GM13976 (cell line): ENCODE data around the gene PARD6B.
"Not testable (repeated sequence)": the region's sequence is repeated elsewhere in the genome, so short reads cannot be mapped to it uniquely, and the experiment has no call there.

ENCODE experiments used
- DNase-seq: peaks from one replicate; pipeline ENCODE4 v3.0.0; 2012; ENCODE audit warnings: low spot score
- in situ Hi-C: fragments of 300-500 bp; cut with MboI; formaldehyde crosslinking; loops from one replicate; pipeline ENCODE4 v1.12.0; 2022; ENCODE audit warnings: low sequenced_read_pairs, mixed read lengths, inconsistent platforms; ENCODE audit not compliant: unreplicated experiment
- TF ChIP-seq, protein P1 (sequence below): IDR thresholded peaks from 2 replicates; pipeline ENCODE4 v1.5.1; 2012; ENCODE audit warnings: borderline replicate concordance, mild to moderate bottlenecking; ENCODE audit not compliant: insufficient read depth; ENCODE audit errors: extremely low read depth, missing control alignments, control extremely low read depth

The PARD6B gene

DNA sequence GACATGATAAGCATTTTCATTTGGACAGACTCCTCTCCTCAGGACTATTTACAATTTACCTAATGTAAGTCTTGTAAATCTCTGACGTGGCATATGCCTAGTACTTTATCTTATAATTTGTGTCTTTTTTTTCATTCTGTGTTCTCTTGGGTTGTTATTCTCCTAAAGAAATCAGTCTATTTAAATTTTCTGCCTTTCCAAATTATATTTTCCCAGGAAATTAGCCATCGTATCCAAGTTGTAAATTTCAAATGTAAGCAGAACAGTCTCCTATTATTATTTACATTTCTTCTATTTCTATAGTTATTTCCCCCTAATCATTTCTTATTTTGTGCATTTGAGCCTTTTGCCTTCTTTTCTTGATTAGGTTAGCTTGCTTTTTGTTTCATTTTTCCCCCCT is 46.0 kb downstream of the PARD6B start:
- in situ Hi-C loops: loop anchor here (25.0 kb wide), 1 partner anchor 535 kb away; no protein-coding TSS in a partner anchor
- TF ChIP-seq, protein P1, sequence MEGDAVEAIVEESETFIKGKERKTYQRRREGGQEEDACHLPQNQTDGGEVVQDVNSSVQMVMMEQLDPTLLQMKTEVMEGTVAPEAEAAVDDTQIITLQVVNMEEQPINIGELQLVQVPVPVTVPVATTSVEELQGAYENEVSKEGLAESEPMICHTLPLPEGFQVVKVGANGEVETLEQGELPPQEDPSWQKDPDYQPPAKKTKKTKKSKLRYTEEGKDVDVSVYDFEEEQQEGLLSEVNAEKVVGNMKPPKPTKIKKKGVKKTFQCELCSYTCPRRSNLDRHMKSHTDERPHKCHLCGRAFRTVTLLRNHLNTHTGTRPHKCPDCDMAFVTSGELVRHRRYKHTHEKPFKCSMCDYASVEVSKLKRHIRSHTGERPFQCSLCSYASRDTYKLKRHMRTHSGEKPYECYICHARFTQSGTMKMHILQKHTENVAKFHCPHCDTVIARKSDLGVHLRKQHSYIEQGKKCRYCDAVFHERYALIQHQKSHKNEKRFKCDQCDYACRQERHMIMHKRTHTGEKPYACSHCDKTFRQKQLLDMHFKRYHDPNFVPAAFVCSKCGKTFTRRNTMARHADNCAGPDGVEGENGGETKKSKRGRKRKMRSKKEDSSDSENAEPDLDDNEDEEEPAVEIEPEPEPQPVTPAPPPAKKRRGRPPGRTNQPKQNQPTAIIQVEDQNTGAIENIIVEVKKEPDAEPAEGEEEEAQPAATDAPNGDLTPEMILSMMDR: no peak
- DNase-seq: no peak

DNA sequence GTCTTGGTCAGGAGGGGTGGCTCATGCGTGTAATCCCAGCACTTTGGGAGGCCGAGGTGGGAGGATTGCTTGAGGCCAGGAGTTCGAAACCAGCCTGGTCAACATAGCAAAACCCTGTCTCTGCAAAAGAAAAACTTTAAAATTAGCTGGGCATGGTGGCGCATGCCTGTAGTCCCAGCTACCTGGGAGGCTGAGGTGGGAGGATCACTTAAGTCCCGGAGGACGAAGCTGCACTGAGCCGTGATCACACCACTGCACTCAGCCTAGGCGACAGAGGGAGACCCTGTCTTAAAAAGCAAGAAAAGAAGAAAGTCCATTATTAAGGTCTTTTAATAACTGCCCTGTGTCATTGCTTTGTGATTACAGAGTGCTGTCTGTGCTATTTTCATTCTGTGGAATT is 47.6 kb downstream of the PARD6B start:
- not testable (repeated sequence) for DNase-seq
- in situ Hi-C loops: loop anchor here (25.0 kb wide), 1 partner anchor 533 kb away; no protein-coding TSS in a partner anchor

GRCh38 chr20:50783390-50783789 is 52.0 kb downstream of the PARD6B start:
- TF ChIP-seq, protein P1: no peak
- no peak for DNase-seq
- in situ Hi-C loops: loop anchor here (25.0 kb wide), 1 partner anchor 529 kb away; no protein-coding TSS in a partner anchor

DNA sequence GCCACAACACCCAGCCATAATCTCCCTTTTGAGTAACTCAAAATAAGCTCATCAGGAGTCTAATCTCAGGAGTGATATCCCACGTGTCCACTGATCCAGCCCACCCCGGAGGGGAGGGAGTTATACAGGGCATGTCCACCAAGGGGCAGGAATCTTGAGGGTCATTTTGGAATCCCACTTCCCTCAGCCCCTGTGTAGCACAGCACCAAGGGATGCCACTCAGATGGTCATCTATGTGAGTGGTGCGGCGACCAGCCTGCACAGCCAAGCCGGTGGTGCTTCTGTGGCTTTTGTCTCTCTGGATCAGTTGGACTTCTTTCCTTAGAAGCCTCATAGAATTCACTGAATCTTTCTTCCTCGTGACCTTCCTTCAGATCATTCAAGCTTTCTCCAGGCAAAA is 52.5 kb downstream of the PARD6B start:
- DNase-seq: no peak
- TF ChIP-seq, protein P1: no peak
- in situ Hi-C loops: loop anchor here (25.0 kb wide), 1 partner anchor 528 kb away; no protein-coding TSS in a partner anchor

GRCh38 chr20:50784464-50784863 is 53.1 kb downstream of the PARD6B start:
- no peak for DNase-seq
- in situ Hi-C loops: loop anchor here (25.0 kb wide), 1 partner anchor 528 kb away; no protein-coding TSS in a partner anchor

GRCh38 chr20:50786703-50787102 is 55.3 kb downstream of the PARD6B start:
- no peak for DNase-seq
- TF ChIP-seq, protein P1: no peak
- in situ Hi-C loops: loop anchor here (25.0 kb wide), 1 partner anchor 526 kb away; no protein-coding TSS in a partner anchor

More at GRCh38 chr20:50784464-50784863, 53.1 kb downstream of the PARD6B start:
- TF ChIP-seq, protein P1: no peak

- in situ Hi-C loops: loop anchor here (25.0 kb wide), 1 partner anchor 525 kb away; no protein-coding TSS in a partner anchor
- DNase-seq: no peak
- TF ChIP-seq, protein P1: no peak
These were observed 55.8 kb downstream of the PARD6B start for GRCh38 chr20:50787181-50787580.
